SU-DHL-6 (cell line): Measurements from ENCODE around the gene NHS.

Source experiments
- EZH2phosphoT487 ChIP-seq: fragments of 200-600 bp; sonication (generic), shearing (Covaris generic); conservative IDR thresholded peaks from 2 replicates; pipeline ENCODE4 v1.6.1; 2018; ENCODE audit warnings: mild to moderate bottlenecking, antibody characterized with exemption, low read length, moderate library complexity, mixed read lengths
- TF ChIP-seq, protein P1 (sequence below): fragments of 200-600 bp; sonication (generic); IDR thresholded peaks from one replicate; pipeline ENCODE4 v1.5.1; 2017; ENCODE audit warnings: antibody characterized with exemption, mild to moderate bottlenecking, low read length, moderate library complexity; ENCODE audit not compliant: insufficient read depth, poor library complexity, severe bottlenecking

- TF ChIP-seq, protein P1, sequence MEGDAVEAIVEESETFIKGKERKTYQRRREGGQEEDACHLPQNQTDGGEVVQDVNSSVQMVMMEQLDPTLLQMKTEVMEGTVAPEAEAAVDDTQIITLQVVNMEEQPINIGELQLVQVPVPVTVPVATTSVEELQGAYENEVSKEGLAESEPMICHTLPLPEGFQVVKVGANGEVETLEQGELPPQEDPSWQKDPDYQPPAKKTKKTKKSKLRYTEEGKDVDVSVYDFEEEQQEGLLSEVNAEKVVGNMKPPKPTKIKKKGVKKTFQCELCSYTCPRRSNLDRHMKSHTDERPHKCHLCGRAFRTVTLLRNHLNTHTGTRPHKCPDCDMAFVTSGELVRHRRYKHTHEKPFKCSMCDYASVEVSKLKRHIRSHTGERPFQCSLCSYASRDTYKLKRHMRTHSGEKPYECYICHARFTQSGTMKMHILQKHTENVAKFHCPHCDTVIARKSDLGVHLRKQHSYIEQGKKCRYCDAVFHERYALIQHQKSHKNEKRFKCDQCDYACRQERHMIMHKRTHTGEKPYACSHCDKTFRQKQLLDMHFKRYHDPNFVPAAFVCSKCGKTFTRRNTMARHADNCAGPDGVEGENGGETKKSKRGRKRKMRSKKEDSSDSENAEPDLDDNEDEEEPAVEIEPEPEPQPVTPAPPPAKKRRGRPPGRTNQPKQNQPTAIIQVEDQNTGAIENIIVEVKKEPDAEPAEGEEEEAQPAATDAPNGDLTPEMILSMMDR, result peak; percentile 13
- no peak for TF ChIP-seq EZH2phosphoT487
These were observed 216.1 kb downstream of the NHS start for GRCh38 chrX:17590892-17591740.
